GM12891 (cell line): Measurements from ENCODE around the gene CITED4.

ENCODE experiments used
- POLR2A ChIP-seq: IDR thresholded peaks from 2 replicates; pipeline ENCODE4 v1.6.1; 2011; ENCODE audit warnings: low read depth, low read length, control low read depth
- POLR2AphosphoS5 ChIP-seq: IDR thresholded peaks from 2 replicates; pipeline ENCODE4 v1.6.1; 2011; ENCODE audit warnings: low read depth, low read length, control low read depth

GRCh38 chr1:40895601-40896000 is 33.4 kb upstream of the CITED4 start:
- TF ChIP-seq POLR2A: no peak
- TF ChIP-seq POLR2AphosphoS5: no peak
